Measurements from ENCODE around the gene MCC.

- TF ChIP-seq POLR2A (IDR thresholded peaks at IDR 0.05) (no peak), CTCF (IDR thresholded peaks at IDR 0.05) (no peak)
These were observed 216.4 kb downstream of the MCC start for GRCh38 chr5:113271745-113272454.
